IPS-20b (cell line): ENCODE data around the gene CYB561D2.

Experiments
- H3K27ac ChIP-seq: one replicate; pipeline ENCODE4 v1.5.1; 2013; ENCODE audit warnings: low read length
- H3K27me3 ChIP-seq: 2 replicates; pipeline ENCODE4 v1.6.1; 2013; ENCODE audit warnings: mild to moderate bottlenecking, low read length, inconsistent platforms; ENCODE audit not compliant: insufficient read depth
- H3K36me3 ChIP-seq: 2 replicates; pipeline ENCODE4 v1.6.1; 2013; ENCODE audit warnings: low read depth, mild to moderate bottlenecking, inconsistent platforms, low read length, moderate library complexity; ENCODE audit not compliant: insufficient read depth
- H3K4me1 ChIP-seq: 2 replicates; pipeline ENCODE4 v1.6.1; 2013; ENCODE audit warnings: mild to moderate bottlenecking, control low read depth, inconsistent platforms, low read length, moderate library complexity; ENCODE audit not compliant: insufficient read depth
- H3K4me3 ChIP-seq: 2 replicates; pipeline ENCODE4 v1.5.1; 2013; ENCODE audit warnings: mild to moderate bottlenecking, low read length, inconsistent platforms
- H3K9ac ChIP-seq: 2 replicates; pipeline ENCODE4 v1.6.1; 2013; ENCODE audit warnings: low read depth, mild to moderate bottlenecking, inconsistent platforms, low read length, moderate library complexity
- H3K9me3 ChIP-seq: 2 replicates; pipeline ENCODE4 v1.6.1; 2013; ENCODE audit warnings: mild to moderate bottlenecking, low read depth, low read length, inconsistent platforms; ENCODE audit not compliant: insufficient read depth

CYB561D2 gene

DNA sequence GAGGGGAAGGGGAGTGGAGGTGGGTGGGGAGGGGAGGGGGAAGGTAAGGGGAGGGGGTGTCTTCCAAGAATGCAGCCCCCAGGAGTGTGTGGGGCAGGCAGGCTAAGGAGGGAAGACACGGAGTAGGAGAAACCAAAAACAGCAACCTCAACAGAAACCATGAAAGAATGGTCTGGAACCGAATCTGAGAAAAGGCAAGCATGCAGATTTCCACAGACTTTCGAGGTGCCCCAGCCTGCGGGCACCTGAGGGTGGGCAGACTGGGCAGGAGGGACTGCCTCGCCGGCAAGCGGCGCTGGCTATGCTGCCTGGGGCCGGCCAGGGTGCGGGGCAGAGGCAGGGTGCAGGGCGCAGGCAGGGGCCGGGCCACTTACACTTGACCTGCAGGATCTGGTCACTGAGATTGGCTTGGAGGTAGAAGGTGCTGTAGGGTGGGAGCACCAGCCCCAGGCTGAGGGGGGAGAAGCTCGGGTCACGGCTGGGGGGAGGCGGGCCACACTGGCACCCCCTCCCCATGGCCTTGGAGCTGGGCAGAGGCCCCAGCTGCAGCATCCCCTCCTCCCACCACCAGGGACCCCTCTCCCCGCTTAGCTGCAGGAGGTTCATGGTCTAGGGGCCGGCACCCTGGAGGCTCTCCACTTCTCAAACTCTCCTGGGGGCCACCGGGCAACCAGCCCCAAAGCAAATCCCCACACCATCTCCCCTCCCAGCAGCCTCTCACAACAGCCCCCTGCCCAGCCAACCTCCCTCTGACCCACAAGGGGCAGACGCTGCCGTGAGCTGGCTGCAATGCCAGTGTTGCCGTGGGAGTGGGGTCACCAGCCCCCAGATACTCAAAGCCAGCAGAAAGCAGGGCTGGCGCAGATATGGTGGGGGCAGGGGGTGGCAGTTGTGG, 23.9 kb downstream of the CYB561D2 start:
- H3K9ac ChIP-seq = no peak overlapping the region
- H3K27ac ChIP-seq = no peak overlapping the region
- H3K27me3 ChIP-seq = no peaks in the 10 kb centered on the region
- H3K36me3 ChIP-seq = no peaks in the 10 kb centered on the region
- H3K4me3 ChIP-seq = no peak overlapping the region
- H3K9me3 ChIP-seq = no peaks in the 10 kb centered on the region
- H3K4me1 ChIP-seq = peaks cover 9% of the 10 kb centered on the region; the same call in 1 of the 2 replicates

DNA sequence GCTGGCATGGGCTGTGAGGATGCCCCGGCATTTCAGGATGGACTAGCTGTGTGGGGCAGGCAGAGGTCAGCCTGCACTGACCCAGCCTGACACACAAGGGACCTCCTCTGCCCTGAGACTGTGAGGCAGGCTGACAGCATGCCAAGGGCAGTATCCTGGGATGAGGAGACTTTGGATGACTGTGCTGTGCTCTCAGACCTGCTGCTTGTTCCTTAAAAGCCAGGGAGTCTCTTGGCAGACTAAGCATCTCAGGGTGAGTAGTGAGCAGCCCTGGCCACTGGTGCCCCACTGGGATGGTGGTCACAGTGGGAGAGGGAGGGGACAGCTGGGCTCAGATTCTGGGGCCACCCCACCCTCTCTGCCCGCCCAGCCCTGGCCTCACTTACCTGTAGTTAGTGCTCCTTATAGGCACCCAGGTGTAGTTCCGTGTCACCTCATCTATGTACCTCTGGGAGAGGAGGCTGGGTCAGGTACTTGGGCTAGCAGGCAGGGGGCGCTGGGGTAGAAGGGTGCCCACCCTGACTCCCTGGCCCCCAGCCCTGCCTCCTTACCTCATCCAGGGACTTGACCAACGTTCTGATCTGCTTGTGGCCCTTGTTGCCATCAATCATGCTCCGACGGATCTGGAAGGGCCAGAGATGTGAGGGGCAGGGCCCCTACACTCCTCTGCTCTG, 24.7 kb downstream of the CYB561D2 start:
- no peak overlapping the region for H3K27ac ChIP-seq
- H3K4me3 ChIP-seq = no peak overlapping the region
- H3K27me3 ChIP-seq = no peaks in the 10 kb centered on the region
- H3K4me1 ChIP-seq = peaks cover 9% of the 10 kb centered on the region; the same call in 1 of the 2 replicates
- no peaks in the 10 kb centered on the region for H3K9me3 ChIP-seq
- H3K36me3 ChIP-seq = no peaks in the 10 kb centered on the region
- no peak overlapping the region for H3K9ac ChIP-seq

DNA sequence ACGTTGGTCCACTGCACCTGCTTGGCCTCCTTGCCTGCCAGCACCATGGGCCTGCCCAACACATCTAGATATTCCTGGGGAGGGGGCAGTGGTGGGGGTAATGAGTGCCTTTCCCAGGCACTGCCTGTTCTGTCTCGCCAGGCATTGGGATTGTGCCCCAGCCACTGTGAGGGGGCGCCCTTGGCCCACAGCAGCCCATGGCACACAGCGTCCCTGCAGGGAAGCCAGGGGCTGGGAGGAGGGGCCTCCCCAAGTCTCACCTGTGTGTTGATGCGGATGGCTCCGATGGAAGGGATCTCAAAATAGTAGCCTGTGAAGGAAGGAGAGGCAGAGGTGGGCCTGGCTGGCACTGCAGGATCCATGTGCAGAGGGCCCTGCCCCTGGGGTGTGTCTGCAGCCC, 27.4 kb downstream of the CYB561D2 start:
- peaks cover 2% of the 10 kb centered on the region; the same call in 1 of the 2 replicates for H3K4me1 ChIP-seq
- no peaks in the 10 kb centered on the region for H3K9me3 ChIP-seq
- H3K27ac ChIP-seq = no peak overlapping the region
- no peak overlapping the region for H3K9ac ChIP-seq
- no peaks in the 10 kb centered on the region for H3K27me3 ChIP-seq
- no peak overlapping the region for H3K4me3 ChIP-seq
- no peaks in the 10 kb centered on the region for H3K36me3 ChIP-seq

DNA sequence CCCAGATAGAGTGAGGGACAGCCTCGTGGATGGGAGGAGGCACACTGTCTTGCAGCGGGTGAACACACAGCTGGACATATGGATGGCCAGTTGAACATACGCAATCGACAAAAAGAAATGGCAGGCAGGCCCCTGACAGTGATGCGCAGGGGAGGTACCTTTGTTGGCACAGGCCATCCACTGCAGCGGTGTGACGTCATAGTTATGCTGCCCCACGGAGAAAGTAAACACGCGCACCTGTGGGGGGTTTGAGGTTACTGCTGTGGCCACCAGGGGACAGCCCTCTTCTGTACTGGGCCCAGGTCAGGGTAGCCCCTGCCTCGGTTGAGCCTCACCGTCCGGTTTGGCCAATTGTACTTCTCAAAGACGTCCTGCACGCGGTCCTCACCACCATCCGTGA, 28.1 kb downstream of the CYB561D2 start:
- H3K4me3 ChIP-seq = no peak overlapping the region
- H3K27ac ChIP-seq = no peak overlapping the region
- H3K36me3 ChIP-seq = no peaks in the 10 kb centered on the region
- H3K27me3 ChIP-seq = no peaks in the 10 kb centered on the region
- H3K9me3 ChIP-seq = no peaks in the 10 kb centered on the region
- no peaks in the 10 kb centered on the region for H3K4me1 ChIP-seq
- H3K9ac ChIP-seq = no peak overlapping the region

DNA sequence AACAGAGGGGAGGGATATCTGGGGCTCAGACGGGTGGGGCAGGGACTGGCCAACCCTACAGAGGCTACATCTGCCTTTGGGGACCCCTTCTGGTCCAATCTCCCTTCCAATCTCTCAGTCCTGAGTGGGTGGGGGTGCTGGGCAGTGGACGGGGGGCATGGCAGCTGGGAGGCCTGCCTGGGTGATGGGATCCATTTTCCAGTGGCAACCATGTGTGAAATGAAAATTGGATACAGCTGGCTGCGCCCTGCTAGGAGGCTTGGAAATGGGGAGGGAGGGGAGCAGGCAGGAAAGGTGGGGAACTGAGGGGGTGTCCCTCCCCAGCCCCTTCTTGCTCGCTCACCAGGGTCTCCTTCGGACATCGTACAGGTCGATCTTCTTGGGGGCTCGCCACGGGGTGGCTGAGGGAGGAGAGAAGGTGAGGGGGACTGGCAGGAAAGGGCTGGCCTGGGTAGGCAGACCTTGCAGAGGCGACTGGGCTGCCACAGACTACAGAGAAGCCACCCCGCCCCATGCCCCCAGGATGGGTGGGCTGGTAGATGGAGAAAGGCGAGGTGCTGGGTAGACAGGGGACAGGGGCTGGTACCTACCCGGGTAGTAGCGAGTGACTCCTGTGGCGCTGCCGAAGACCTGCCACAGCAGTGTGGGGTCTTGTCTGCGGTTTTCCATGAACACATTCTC, 29.9 kb downstream of the CYB561D2 start:
- Histone ChIP-seq H3K4me3 (no peak overlapping the region), H3K9me3 (no peaks in the 10 kb centered on the region)

DNA sequence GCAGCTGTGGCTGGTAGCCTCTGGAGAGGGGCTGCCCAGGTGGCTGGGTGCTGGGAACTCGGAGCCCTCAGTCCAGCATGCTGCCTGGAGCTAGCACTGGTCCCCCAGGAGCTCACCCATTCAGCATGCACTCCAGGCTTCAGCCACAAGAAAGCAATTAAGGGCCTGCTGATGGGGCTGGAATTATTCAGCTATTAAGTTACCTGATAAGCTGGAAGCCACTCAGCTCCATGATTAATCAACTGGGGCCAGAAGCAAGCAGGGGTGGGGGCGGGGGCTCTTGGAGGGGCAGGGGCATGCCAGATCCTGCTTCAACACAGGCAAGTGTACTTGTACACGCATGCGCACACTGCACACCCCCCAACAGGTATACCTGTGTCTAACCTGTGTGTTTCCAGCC, 30.7 kb downstream of the CYB561D2 start:
- Histone ChIP-seq H3K9me3 (no peaks in the 10 kb centered on the region), H3K36me3 (no peaks in the 10 kb centered on the region), H3K27ac (no peak overlapping the region), H3K27me3 (no peaks in the 10 kb centered on the region), H3K4me1 (no peaks in the 10 kb centered on the region), H3K4me3 (no peak overlapping the region), H3K9ac (no peak overlapping the region)

More for the DNA sequence above, 29.9 kb downstream of the CYB561D2 start:
- no peaks in the 10 kb centered on the region for H3K4me1 ChIP-seq
- H3K27ac ChIP-seq = no peak overlapping the region
- H3K9ac ChIP-seq = no peak overlapping the region
- no peaks in the 10 kb centered on the region for H3K36me3 ChIP-seq
- no peaks in the 10 kb centered on the region for H3K27me3 ChIP-seq

DNA sequence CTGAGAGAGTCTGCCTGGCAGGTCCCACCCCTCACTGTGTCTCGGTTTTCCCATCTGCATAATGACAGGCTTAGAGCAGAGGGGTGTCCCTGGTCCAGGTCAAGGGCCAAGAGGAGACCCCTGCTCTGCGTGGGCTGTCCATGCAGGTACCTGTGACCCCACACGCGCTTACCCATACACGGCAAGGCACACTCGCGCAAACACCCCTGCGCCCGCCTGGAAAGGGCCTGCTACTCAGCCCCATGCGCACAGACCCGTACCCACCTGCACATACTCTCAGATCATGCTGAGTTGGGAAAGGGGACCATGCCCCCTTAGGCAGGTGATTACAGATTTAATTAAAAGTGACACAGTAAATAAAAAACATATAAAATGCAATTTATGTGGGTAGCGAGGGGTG, 32.1 kb downstream of the CYB561D2 start:
- no peak overlapping the region for H3K27ac ChIP-seq
- no peaks in the 10 kb centered on the region for H3K27me3 ChIP-seq
- H3K9me3 ChIP-seq = no peaks in the 10 kb centered on the region
- no peak overlapping the region for H3K4me3 ChIP-seq
- no peaks in the 10 kb centered on the region for H3K36me3 ChIP-seq
- H3K4me1 ChIP-seq = no peaks in the 10 kb centered on the region
- no peak overlapping the region for H3K9ac ChIP-seq

DNA sequence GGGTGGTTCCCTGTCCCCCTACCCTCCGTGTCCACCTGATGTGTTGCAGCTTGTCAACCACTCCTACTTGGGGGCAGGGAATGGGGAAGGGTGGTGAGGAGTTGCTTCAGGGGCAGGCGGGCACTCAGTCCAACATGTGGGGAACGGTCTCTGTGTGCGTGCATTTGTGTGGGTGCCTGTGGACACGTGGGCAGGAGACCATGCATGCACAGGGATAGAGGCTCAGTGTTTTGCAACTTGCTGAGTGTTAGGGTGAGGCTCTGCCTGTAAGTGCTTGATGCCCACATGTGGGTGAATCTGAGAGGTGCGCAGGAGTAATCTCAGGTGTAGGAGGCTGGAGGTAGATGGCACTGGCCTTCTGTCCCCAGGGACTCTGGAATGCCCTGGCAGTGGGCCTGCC, 33.1 kb downstream of the CYB561D2 start:
- Histone ChIP-seq H3K4me3 (no peak overlapping the region), H3K4me1 (no peaks in the 10 kb centered on the region), H3K36me3 (no peaks in the 10 kb centered on the region), H3K9me3 (no peaks in the 10 kb centered on the region), H3K27ac (no peak overlapping the region), H3K27me3 (no peaks in the 10 kb centered on the region), H3K9ac (no peak overlapping the region)

DNA sequence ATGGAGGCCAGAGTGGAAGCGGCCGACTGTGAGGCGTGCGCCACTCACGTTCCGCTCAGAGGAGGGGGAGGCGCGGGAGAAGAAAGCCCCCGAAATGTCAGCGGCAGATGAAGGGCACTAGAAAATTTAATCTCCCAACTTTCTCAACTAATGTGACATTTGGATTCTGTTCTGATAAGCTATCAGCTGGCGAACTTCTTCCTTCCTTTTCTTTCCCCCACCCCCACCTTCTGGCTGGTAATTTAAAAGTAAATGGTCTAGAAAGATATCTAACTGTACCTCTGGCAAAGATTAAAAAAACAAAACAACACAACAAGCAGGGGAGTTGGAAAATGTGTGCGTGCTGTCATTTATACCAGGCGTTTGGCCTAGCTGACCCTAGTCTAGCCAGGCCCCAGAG, 35.1 kb downstream of the CYB561D2 start:
- H3K9ac ChIP-seq = no peak overlapping the region
- H3K9me3 ChIP-seq = no peaks in the 10 kb centered on the region
- H3K4me1 ChIP-seq = no peaks in the 10 kb centered on the region
- H3K27me3 ChIP-seq = no peaks in the 10 kb centered on the region
- no peaks in the 10 kb centered on the region for H3K36me3 ChIP-seq
- no peak overlapping the region for H3K27ac ChIP-seq
- H3K4me3 ChIP-seq = no peak overlapping the region

DNA sequence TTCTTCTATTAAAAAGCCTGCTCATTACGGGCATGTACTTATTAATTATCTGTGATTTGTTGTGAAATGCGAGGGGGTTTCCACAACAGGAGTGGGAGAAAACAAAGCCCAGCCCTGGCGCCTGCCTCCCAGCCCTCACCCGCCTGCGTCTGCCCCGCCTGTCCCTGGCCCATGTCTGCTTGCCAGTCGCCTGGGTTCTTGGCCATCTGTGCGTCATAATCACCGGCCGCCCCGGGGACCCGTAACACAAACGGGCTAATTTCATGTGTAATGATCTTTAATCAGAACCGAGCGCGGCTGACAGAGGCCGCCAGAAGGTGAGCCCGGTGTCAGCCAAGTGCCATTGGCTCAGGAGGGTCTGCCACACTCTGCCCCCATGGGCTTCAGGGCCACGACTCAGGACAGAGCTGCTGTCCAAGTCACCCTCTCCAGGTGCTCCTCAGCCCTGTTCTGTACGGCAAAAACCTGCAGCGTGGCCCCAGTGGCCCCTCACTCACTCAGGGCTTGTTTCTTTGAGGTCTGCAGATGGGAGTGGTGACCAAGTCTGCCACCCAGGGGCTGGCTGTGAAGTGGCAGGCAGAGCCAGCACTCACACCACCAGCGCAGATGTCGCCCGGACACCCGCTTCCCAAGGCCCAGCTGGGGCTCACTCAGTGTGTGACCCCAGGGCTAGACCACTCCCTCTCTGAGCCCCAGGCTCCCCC, 37.5 kb downstream of the CYB561D2 start:
- no peaks in the 10 kb centered on the region for H3K27me3 ChIP-seq
- H3K9ac ChIP-seq = no peak overlapping the region
- H3K4me1 ChIP-seq = no peaks in the 10 kb centered on the region
- no peak overlapping the region for H3K27ac ChIP-seq
- H3K36me3 ChIP-seq = no peaks in the 10 kb centered on the region
- H3K4me3 ChIP-seq = no peak overlapping the region
- H3K9me3 ChIP-seq = no peaks in the 10 kb centered on the region

DNA sequence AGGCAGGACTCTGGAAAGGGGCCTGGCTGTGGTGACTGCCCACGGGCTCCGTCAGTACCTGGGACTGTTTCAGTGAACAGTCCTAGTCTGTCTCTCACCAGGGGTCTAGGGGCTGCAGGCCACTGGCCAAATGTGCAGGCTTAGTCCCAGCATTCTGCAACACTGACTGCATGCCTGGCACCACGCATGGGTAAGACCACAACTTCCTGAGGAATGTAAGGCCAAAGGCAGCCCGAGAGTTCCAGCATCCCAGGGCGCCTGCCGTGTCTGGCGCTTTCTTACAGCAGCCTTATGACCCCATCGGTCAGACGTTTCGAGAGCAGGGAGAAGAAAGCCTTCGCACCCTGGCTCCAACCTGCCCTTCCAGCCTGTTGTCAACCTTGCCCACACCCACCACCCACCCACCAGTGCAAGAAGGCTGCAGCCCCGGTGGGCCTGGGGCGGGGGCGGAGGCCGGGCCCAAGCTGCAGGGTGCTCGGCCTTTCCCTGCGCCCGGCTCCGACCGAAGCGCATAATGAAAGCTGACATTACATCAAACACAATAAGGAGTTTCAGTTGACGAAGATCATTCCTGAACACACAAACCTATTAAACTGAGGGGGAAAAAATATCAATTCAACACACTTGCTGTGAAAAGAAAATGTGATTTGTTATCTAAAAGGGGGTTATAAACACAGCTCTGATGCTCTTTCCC, 38.2 kb downstream of the CYB561D2 start:
- Histone ChIP-seq H3K9ac (no peak overlapping the region), H3K4me1 (no peaks in the 10 kb centered on the region), H3K36me3 (no peaks in the 10 kb centered on the region), H3K27me3 (no peaks in the 10 kb centered on the region), H3K9me3 (no peaks in the 10 kb centered on the region), H3K27ac (no peak overlapping the region), H3K4me3 (no peak overlapping the region)
